Fibroblast of lung (primary cell): Measurements from ENCODE around the gene KRT80.

ENCODE experiments used
- EZH2 ChIP-seq: IDR thresholded peaks from 2 replicates; pipeline ENCODE4 v1.5.1; 2012; ENCODE audit warnings: low read length, control low read depth, mild to moderate bottlenecking; ENCODE audit errors: missing control alignments
- TF ChIP-seq, protein P1 (sequence below), 2 donors: IDR thresholded peaks in 1 of 2; conservative IDR thresholded peaks in 1 of 2; 1 replicate in 1 of 2; 2 replicates in 1 of 2; pipeline ENCODE4 v1.5.1; 2011 to 2012; ENCODE audit warnings: low read length in 2 of 2, control low read depth in 1 of 2, inconsistent platforms in 1 of 2, low read depth in 1 of 2, mild to moderate bottlenecking in 1 of 2

DNA sequence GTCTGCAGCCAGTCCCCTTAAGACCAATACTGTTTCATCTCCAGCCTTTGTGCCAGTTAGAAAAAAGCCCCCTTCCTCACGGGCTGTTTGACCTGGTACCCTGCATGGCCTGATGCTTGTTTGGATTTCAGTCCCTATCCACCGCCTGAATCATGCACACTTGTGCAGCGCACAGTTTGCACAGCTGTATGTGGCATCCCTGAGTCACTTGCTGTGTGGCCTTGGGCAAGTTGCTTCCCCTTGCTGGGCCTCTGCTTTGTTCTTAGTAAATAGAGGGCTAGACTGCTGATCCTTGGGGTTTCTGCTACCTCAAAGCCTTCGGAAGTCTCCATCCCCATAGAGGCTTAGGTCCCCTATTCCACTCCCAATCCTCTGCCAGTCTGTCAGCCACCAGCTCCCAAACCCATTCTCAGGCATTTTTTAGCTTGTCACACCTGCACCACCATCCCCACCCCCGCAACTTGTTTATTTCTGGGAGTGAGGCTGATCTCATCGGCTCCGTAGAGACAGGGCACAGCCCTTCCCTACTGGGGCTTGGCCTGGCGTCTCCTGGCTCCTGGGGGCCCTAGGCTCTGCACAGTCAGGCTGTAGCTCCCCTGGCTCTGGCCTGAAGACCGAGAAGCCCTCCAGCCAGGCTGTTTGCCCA is 8.8 kb downstream of the KRT80 start:
- TF ChIP-seq, protein P1, sequence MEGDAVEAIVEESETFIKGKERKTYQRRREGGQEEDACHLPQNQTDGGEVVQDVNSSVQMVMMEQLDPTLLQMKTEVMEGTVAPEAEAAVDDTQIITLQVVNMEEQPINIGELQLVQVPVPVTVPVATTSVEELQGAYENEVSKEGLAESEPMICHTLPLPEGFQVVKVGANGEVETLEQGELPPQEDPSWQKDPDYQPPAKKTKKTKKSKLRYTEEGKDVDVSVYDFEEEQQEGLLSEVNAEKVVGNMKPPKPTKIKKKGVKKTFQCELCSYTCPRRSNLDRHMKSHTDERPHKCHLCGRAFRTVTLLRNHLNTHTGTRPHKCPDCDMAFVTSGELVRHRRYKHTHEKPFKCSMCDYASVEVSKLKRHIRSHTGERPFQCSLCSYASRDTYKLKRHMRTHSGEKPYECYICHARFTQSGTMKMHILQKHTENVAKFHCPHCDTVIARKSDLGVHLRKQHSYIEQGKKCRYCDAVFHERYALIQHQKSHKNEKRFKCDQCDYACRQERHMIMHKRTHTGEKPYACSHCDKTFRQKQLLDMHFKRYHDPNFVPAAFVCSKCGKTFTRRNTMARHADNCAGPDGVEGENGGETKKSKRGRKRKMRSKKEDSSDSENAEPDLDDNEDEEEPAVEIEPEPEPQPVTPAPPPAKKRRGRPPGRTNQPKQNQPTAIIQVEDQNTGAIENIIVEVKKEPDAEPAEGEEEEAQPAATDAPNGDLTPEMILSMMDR (conservative IDR thresholded peaks at IDR 0.05 in 1 of 2, IDR thresholded peaks at IDR 0.05 in 1 of 2; ENCODE audit: low read depth in 1 of 2, low read length in 2 of 2) = no peak
- TF ChIP-seq EZH2 = no peak
